IMR-90 (cell line): ENCODE results near the gene LARP4B. TPM values are rescaled to one million over a fixed set of nuclear protein-coding genes. Genes with fewer than 3 reads are reported as not detected.

Experiments used
- ATAC-seq: fragments of 200-7000 bp; cut with Tn5 transposase; 2 replicates; pipeline ENCODE4 v1.9.1; 2020; ENCODE audit warnings: low read depth, mild to moderate bottlenecking, moderate library complexity
- BruUV-seq: library from RNA; stranded (reverse); fragments of 400-500 nt; replicated peaks from 2 replicates; lab custom pipeline; 2021; lab: Mats Ljungman, UMichigan
- CTCF ChIA-PET: fragments of 300-600 bp; formaldehyde crosslinking; extraction: SDS; loops from one replicate; lab custom pipeline; 2021; ENCODE audit warnings: antibody characterized with exemption; lab: Yijun Ruan, JAX
- POLR2A ChIA-PET: fragments of 300-600 bp; sonication (Branson Sonifier 250); formaldehyde crosslinking; loops from one replicate; lab custom pipeline; 2022; ENCODE audit warnings: antibody characterized with exemption; ENCODE audit not compliant: unreplicated experiment; lab: Charles Lee
- DNase-seq: peaks from one replicate; pipeline ENCODE4 v3.0.0; 2013
- H2AFZ ChIP-seq: replicated peaks from 2 replicates; pipeline ENCODE3; 2013; ENCODE audit warnings: low read length, mild to moderate bottlenecking; ENCODE audit not compliant: poor library complexity
- H2AK5ac ChIP-seq: 2 replicates; pipeline ENCODE4 v1.6.1; 2013; ENCODE audit warnings: low read depth, low read length, inconsistent platforms
- H2AK9ac ChIP-seq: replicated peaks from 2 replicates; pipeline ENCODE3; 2013; ENCODE audit warnings: mild to moderate bottlenecking, low read depth, low read length, moderate library complexity; ENCODE audit not compliant: poor library complexity
- H2BK120ac ChIP-seq: 2 replicates; pipeline ENCODE4 v1.6.1; 2013; ENCODE audit warnings: low read depth, low read length, inconsistent platforms
- H2BK15ac ChIP-seq: 3 replicates; pipeline ENCODE4 v1.6.1; 2013; ENCODE audit warnings: low read depth, low read length, inconsistent platforms
- H2BK20ac ChIP-seq: 2 replicates; pipeline ENCODE4 v1.6.1; 2013; ENCODE audit warnings: low read depth, mild to moderate bottlenecking, inconsistent platforms, low read length, moderate library complexity
- H2BK5ac ChIP-seq: 2 replicates; pipeline ENCODE4 v1.6.1; 2013; ENCODE audit warnings: mild to moderate bottlenecking, low read depth, low read length, inconsistent platforms; ENCODE audit not compliant: poor library complexity, severe bottlenecking
- H3K14ac ChIP-seq: replicated peaks from 2 replicates; pipeline ENCODE4 v1.6.1; 2013; ENCODE audit warnings: low read depth, low read length, inconsistent platforms
- H3K18ac ChIP-seq: 2 replicates; pipeline ENCODE4 v1.6.1; 2013; ENCODE audit warnings: low read depth, low read length, control low read depth
- H3K23ac ChIP-seq: 2 replicates; pipeline ENCODE4 v1.6.1; 2013; ENCODE audit warnings: low read depth, low read length, inconsistent platforms
- H3K27ac ChIP-seq: 2 replicates; pipeline ENCODE4 v1.5.1; 2013; ENCODE audit warnings: mild to moderate bottlenecking, control low read depth, low read length; ENCODE audit not compliant: insufficient read depth
- H3K27me3 ChIP-seq: 2 replicates; pipeline ENCODE4 v1.6.1; 2013; ENCODE audit warnings: low read length; ENCODE audit not compliant: control insufficient read depth, insufficient read depth
- H3K36me3 ChIP-seq: 2 replicates; pipeline ENCODE4 v1.6.1; 2013; ENCODE audit warnings: low read length, mixed read lengths; ENCODE audit not compliant: control insufficient read depth, insufficient read depth
- H3K4ac ChIP-seq: 2 replicates; pipeline ENCODE4 v1.6.1; 2013; ENCODE audit warnings: low read depth, low read length, inconsistent platforms
- H3K4me1 ChIP-seq: 2 replicates; pipeline ENCODE4 v1.6.1; 2013; ENCODE audit warnings: low read length, mixed read lengths; ENCODE audit not compliant: control insufficient read depth, insufficient read depth
- H3K4me2 ChIP-seq: 2 replicates; pipeline ENCODE4 v1.6.1; 2013; ENCODE audit warnings: low read depth, mild to moderate bottlenecking, control low read depth, low read length, moderate library complexity
- H3K4me3 ChIP-seq: 2 replicates; pipeline ENCODE4 v1.5.1; 2013; ENCODE audit warnings: low read depth, mild to moderate bottlenecking, control low read depth, low read length, moderate library complexity; ENCODE audit not compliant: insufficient read depth
- H3K56ac ChIP-seq: 2 replicates; pipeline ENCODE4 v1.6.1; 2013; ENCODE audit warnings: low read length, inconsistent platforms; ENCODE audit not compliant: insufficient read depth; ENCODE audit errors: extremely low read depth
- H3K79me1 ChIP-seq, 2 experiments: 2 replicates each; pipeline ENCODE4 v1.6.1; 2013; ENCODE audit warnings: low read length in 2 of 2, inconsistent platforms in 1 of 2, low read depth in 1 of 2
- H3K9ac ChIP-seq: 2 replicates; pipeline ENCODE4 v1.6.1; 2013; ENCODE audit warnings: low read depth, low read length, control low read depth
- H3K9me1 ChIP-seq: 2 replicates; pipeline ENCODE4 v1.6.1; 2013; ENCODE audit warnings: low read length, inconsistent platforms; ENCODE audit not compliant: insufficient read depth
- H3K9me3 ChIP-seq: 2 replicates; pipeline ENCODE4 v1.6.1; 2013; ENCODE audit warnings: low read length; ENCODE audit not compliant: control insufficient read depth, insufficient read depth
- H4K20me1 ChIP-seq: 2 replicates; pipeline ENCODE4 v1.6.1; 2013; ENCODE audit warnings: low read length, inconsistent platforms; ENCODE audit not compliant: insufficient read depth
- H4K5ac ChIP-seq: 2 replicates; pipeline ENCODE4 v1.6.1; 2013; ENCODE audit warnings: mild to moderate bottlenecking, low read depth, low read length, control low read depth
- H4K8ac ChIP-seq, 2 experiments: 2 replicates each; pipeline ENCODE4 v1.6.1; 2013; ENCODE audit warnings: low read depth in 2 of 2, low read length in 2 of 2, control low read depth in 1 of 2, inconsistent platforms in 1 of 2
- H4K91ac ChIP-seq: 2 replicates; pipeline ENCODE4 v1.6.1; 2013; ENCODE audit warnings: low read depth, low read length, inconsistent platforms; ENCODE audit not compliant: insufficient read depth
- BHLHE40 ChIP-seq: fragments of 150-350 bp; IDR thresholded peaks from 2 replicates; pipeline ENCODE4 v1.6.1; 2016; ENCODE audit warnings: mild to moderate bottlenecking, low read depth, low read length
- CEBPB ChIP-seq: IDR thresholded peaks from 2 replicates; pipeline ENCODE4 v1.6.1; 2012; ENCODE audit warnings: low read depth, low read length, improper control_type of control experiment
- CHD1 ChIP-seq: IDR thresholded peaks from 2 replicates; pipeline ENCODE4 v1.6.1; 2012; ENCODE audit warnings: low read depth, low read length, improper control_type of control experiment
- ELK1 ChIP-seq: fragments of 150-350 bp; IDR thresholded peaks from 2 replicates; pipeline ENCODE4 v1.6.1; 2016; ENCODE audit warnings: low read depth, mild to moderate bottlenecking, low read length, moderate library complexity, borderline replicate concordance
- FOS ChIP-seq: fragments of 150-350 bp; IDR thresholded peaks from 2 replicates; pipeline ENCODE4 v1.6.1; 2016; ENCODE audit warnings: low read depth, low read length
- MAFK ChIP-seq: IDR thresholded peaks from 2 replicates; pipeline ENCODE4 v1.6.1; 2012; ENCODE audit warnings: low read depth, low read length, improper control_type of control experiment
- MAZ ChIP-seq: IDR thresholded peaks from 2 replicates; pipeline ENCODE4 v1.6.1; 2012; ENCODE audit warnings: low read depth, mild to moderate bottlenecking, low read length, improper control_type of control experiment, moderate library complexity, borderline replicate concordance
- MXI1 ChIP-seq: IDR thresholded peaks from 2 replicates; pipeline ENCODE4 v1.6.1; 2012; ENCODE audit warnings: low read depth, mild to moderate bottlenecking, low read length, moderate library complexity, borderline replicate concordance
- NFE2L2 ChIP-seq: fragments of 150-350 bp; IDR thresholded peaks from 2 replicates; pipeline ENCODE4 v1.6.1; 2016; ENCODE audit warnings: low read depth, mild to moderate bottlenecking, low read length
- POLR2A ChIP-seq: IDR thresholded peaks from 2 replicates; pipeline ENCODE4 v1.6.1; 2012; ENCODE audit warnings: mild to moderate bottlenecking, low read depth, low read length
- RAD21 ChIP-seq: IDR thresholded peaks from 2 replicates; pipeline ENCODE4 v1.6.1; 2012; ENCODE audit warnings: low read length, improper control_type of control experiment
- RFX5 ChIP-seq: IDR thresholded peaks from 2 replicates; pipeline ENCODE4 v1.8.0; 2012; ENCODE audit warnings: low read depth, mild to moderate bottlenecking, low read length, moderate library complexity
- SMC3 ChIP-seq: fragments of 150-350 bp; IDR thresholded peaks from 2 replicates; pipeline ENCODE4 v1.6.1; 2016; ENCODE audit warnings: low read depth, mild to moderate bottlenecking, antibody characterized with exemption, low read length, moderate library complexity
- WGBS, 2 experiments: methylation state at CpG; one replicate each; pipeline versions ENCODE4 v1.1.5 to v1.1.7; 2013; ENCODE audit warnings: missing lambda C conversion rate in 2 of 2; ENCODE audit not compliant: insufficient read length in 1 of 2; ENCODE audit errors: extremely low coverage in 2 of 2; 5-methylcytosine and 5-hydroxymethylcytosine counted together
- dilution Hi-C: fragments of 300-500 bp; cut with HindIII; formaldehyde crosslinking; loops from one replicate; pipeline ENCODE4 v1.14.3; 2018; ENCODE audit warnings: low sequenced_read_pairs; ENCODE audit not compliant: unreplicated experiment
- in situ Hi-C: fragments of 300-500 bp; cut with MboI; formaldehyde crosslinking; loops from 3 replicates; pipeline ENCODE4 v1.14.3; 2019; ENCODE audit warnings: low sequenced_read_pairs, inconsistent platforms, mixed read lengths
- intact Hi-C: fragments of 100-400 bp; cut with micrococcal nuclease; formaldehyde crosslinking; loops from 2 replicates; pipeline ENCODE4 v1.10.0; 2022
- polyA plus RNA-seq, 3 experiments: library from polyadenylated mRNA; depleted of rRNA; stranded (reverse); fragments of >200 nt; gene quantifications; 2 replicates each; pipeline ENCODE4 v1.2.3, GENCODE V29; 2012; ENCODE audit warnings: low replicate concordance in 1 of 3
- total RNA-seq: library from RNA; depleted of rRNA; stranded (reverse); fragments of >200 nt; gene quantifications from 2 replicates; pipeline ENCODE4 v1.2.3, GENCODE V29; 2012
- TF ChIP-seq, protein P1 (sequence below): fragments of 150-350 bp; IDR thresholded peaks from 2 replicates; pipeline ENCODE4 v1.6.1; 2017; ENCODE audit warnings: mild to moderate bottlenecking, antibody characterized with exemption, low read length, low read depth
- TF ChIP-seq, protein P2 (sequence below): conservative IDR thresholded peaks from 2 replicates; pipeline ENCODE4 v1.5.1; 2012; ENCODE audit warnings: mild to moderate bottlenecking, low read depth, low read length, improper control_type of control experiment

Gene LARP4B
- total and polyA plus RNA-seq, 2 of the 4 experiments (the other 2 are of a cell fraction): 24.3 to 25.5 TPM

DNA sequence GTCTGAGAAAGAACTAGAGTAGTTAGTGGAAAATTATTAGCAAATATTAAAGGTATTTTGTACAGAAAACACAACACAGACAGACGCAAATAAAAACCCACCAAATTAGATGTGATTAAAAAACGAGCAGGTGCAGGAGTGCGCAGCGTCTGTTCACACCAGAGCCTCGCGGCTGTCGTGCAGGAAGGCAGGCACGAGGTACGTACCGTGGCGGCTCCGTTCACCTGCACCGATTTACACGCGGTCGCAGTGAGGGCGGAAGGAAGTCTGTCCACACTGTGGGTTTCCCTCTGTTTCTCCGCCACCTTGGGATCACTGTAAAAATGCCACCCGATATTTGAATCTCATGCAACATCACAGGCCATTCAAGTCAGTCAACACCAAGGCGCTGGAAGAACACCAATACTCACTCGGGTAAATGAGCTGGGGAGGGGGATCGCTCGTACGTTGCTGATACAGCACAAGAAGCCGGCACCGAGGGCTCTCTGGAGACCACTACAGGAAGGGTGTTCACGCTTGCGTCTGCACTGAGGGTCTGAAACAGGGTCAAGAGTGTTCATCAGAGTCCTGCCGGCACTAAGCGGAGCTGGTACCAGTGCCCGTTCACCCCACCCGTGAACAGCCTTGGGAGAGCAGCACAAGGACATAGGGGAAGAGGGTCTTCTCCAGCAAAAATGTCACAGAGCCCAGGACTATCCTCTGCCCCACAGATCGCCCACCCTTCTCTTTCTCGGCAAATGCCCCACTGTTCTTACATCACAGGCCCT lies 116.8 kb downstream of the LARP4B start:
- in situ Hi-C loops (no loop called here), dilution Hi-C loops (no loop called here), intact Hi-C loops (no loop called here)
- H3K18ac ChIP-seq: no peak overlapping the region
- no peak overlapping the region for H2AK9ac ChIP-seq
- no peak overlapping the region for H2BK20ac ChIP-seq
- no peak overlapping the region for H3K9ac ChIP-seq
- no peak overlapping the region for H3K23ac ChIP-seq
- no peak overlapping the region for H2BK5ac ChIP-seq
- BruUV-seq: no TSS peak
- H4K8ac ChIP-seq: no peak overlapping the region
- H3K4me3 ChIP-seq: no peak overlapping the region
- no peak overlapping the region for H3K27ac ChIP-seq
- no peak overlapping the region for H4K91ac ChIP-seq
- no peak overlapping the region for H3K4me2 ChIP-seq
- no peak overlapping the region for H2BK120ac ChIP-seq
- no peak overlapping the region for H4K5ac ChIP-seq
- CTCF ChIA-PET: no interaction called here
- no peak for DNase-seq
- no peak overlapping the region for H2AFZ ChIP-seq
- H4K20me1 ChIP-seq: peaks cover 25% of the 10 kb centered on the region; the same call in 1 of the 2 replicates
- H2BK15ac ChIP-seq: no peak overlapping the region
- ATAC-seq: no peak
- peaks cover 18% of the 10 kb centered on the region for H3K9me1 ChIP-seq
- no peak overlapping the region for H3K4ac ChIP-seq
- no peak overlapping the region for H2AK5ac ChIP-seq
- no peak for TF ChIP-seq MAFK
- no peak for TF ChIP-seq POLR2A
- no peak for TF ChIP-seq CEBPB
- no peak for TF ChIP-seq MXI1
- TF ChIP-seq RFX5: no peak
- TF ChIP-seq BHLHE40: no peak
- no peak for TF ChIP-seq ELK1
- TF ChIP-seq NFE2L2: no peak
- TF ChIP-seq CHD1: no peak
- no peak for TF ChIP-seq MAZ
- TF ChIP-seq, protein P1, sequence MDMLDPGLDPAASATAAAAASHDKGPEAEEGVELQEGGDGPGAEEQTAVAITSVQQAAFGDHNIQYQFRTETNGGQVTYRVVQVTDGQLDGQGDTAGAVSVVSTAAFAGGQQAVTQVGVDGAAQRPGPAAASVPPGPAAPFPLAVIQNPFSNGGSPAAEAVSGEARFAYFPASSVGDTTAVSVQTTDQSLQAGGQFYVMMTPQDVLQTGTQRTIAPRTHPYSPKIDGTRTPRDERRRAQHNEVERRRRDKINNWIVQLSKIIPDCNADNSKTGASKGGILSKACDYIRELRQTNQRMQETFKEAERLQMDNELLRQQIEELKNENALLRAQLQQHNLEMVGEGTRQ: no peak
- no peak for TF ChIP-seq SMC3
- TF ChIP-seq RAD21: no peak
- no peak for TF ChIP-seq FOS
- TF ChIP-seq, protein P2, sequence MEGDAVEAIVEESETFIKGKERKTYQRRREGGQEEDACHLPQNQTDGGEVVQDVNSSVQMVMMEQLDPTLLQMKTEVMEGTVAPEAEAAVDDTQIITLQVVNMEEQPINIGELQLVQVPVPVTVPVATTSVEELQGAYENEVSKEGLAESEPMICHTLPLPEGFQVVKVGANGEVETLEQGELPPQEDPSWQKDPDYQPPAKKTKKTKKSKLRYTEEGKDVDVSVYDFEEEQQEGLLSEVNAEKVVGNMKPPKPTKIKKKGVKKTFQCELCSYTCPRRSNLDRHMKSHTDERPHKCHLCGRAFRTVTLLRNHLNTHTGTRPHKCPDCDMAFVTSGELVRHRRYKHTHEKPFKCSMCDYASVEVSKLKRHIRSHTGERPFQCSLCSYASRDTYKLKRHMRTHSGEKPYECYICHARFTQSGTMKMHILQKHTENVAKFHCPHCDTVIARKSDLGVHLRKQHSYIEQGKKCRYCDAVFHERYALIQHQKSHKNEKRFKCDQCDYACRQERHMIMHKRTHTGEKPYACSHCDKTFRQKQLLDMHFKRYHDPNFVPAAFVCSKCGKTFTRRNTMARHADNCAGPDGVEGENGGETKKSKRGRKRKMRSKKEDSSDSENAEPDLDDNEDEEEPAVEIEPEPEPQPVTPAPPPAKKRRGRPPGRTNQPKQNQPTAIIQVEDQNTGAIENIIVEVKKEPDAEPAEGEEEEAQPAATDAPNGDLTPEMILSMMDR: no peak
- peaks cover 29 to 52% of the 10 kb centered on the region in 2 experiments; a peak in 3 of 4 replicates for H3K79me1 ChIP-seq
- 96% methylated on average over 18 of the region's 34 CpGs; no CpG with 5 or more reads in 1 of the 2 experiments for whole genome bisulfite sequencing, 2 experiments
- peaks cover 4% of the 10 kb centered on the region for H3K4me1 ChIP-seq
- H3K27me3 ChIP-seq: no peaks in the 10 kb centered on the region
- peaks cover 64% of the 10 kb centered on the region for H3K36me3 ChIP-seq
- H3K56ac ChIP-seq: no peak overlapping the region
- H3K9me3 ChIP-seq: no peaks in the 10 kb centered on the region
- H3K14ac ChIP-seq: no peak overlapping the region
- POLR2A ChIA-PET: no interaction called here
